Measurements from ENCODE around the gene THADA. TPM values are rescaled to one million over a fixed set of nuclear protein-coding genes. Genes with fewer than 3 reads are reported as not detected.

THADA gene
- total and polyA plus RNA-seq, 2 experiments from 2014 or later: 10.8 to 18.8 TPM

DNA sequence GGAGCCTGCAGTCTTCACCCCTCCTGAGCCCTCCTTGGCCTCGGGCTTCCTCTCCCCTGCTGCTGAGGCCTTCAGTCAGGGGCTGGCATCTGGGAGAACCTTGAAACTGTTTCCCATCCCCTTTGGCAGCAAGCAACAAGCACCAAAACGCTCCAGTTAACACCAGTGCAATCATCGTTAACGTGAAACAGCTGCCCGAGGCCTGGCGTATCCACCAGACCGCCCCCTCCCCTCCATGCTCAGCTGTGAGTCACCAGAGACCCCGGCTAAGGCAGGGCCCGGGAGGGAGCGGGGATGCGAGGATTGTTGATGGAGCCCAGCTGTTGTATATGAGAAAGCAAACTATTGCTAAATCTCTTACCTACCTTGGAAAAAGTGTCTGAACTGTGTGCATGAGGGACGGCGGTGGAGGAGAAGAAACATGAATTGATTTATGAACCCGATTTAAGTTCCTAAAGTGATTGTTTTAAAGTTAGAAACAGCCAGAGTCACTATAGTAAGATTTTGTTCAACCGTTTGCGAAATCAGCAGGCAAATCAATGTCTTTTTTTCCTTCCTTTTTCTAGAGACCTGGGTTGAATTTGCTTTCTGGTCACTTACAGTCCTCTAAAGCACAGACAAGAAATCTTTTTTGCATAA lies 374.6 kb downstream of the THADA start:
- no peaks in the 10 kb centered on the region for H3K36me3 ChIP-seq (replicated peaks; ENCODE audit: insufficient read depth, low read depth)
- TF ChIP-seq EZH2phosphoT487 (IDR thresholded peaks at IDR 0.05; ENCODE audit: low read depth, severe bottlenecking, unreplicated experiment) (no peak), EZH2 (IDR thresholded peaks at IDR 0.05; ENCODE audit: borderline replicate concordance) (no peak), CTCF (IDR thresholded peaks at IDR 0.05; ENCODE audit: poor library complexity) (no peak)
- WGBS (ENCODE audit: low lambda C conversion rate, missing lambda C conversion rate): 4% methylated on average over 16 of the region's 16 CpGs
- peaks cover 33% of the 10 kb centered on the region for H4K20me1 ChIP-seq (ENCODE audit: insufficient read depth, poor library complexity, severe bottlenecking)
- peak overlapping the region; percentile 100 for H3K27ac ChIP-seq
- no peaks in the 10 kb centered on the region for H3K27me3 ChIP-seq
- no peaks in the 10 kb centered on the region for H3K9me2 ChIP-seq (replicated peaks; ENCODE audit: insufficient read depth)
- peaks cover 44% of the 10 kb centered on the region for H3K79me2 ChIP-seq
- peak overlapping the region; percentile 6 for H3K4me3 ChIP-seq
- peaks cover 38% of the 10 kb centered on the region for H3K4me1 ChIP-seq (ENCODE audit: insufficient read depth)
- peak overlapping the region; percentile 77 for H3K4me2 ChIP-seq
- no peaks in the 10 kb centered on the region for H3K9me3 ChIP-seq (ENCODE audit: low read depth)
- H2AFZ ChIP-seq: no peak overlapping the region
- peak; percentile 88 for DNase-seq (ENCODE audit: low spot score)

DNA sequence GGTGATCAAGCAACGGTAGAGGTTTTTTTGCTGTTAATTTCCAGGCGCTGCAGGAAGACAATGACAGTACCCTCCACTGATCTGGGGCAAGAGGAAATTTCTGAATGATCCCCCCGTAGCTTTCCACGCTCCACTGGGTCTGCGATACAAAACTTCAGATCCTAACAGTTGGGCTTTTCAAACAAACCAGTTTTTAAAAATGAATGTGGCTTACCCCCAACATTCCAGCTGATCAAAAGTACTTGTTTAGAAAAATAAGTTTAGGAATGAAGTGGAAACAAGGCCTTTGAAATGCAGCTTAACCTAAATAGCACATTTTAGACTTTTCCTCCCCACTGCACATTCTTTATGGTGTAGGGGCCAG lies 375.1 kb downstream of the THADA start:
- no peaks in the 10 kb centered on the region for H3K27me3 ChIP-seq

GRCh38 chr2:43220229-43220751 lies 375.5 kb downstream of the THADA start:
- peaks cover 38% of the 10 kb centered on the region for H3K4me1 ChIP-seq (ENCODE audit: insufficient read depth)

More for the DNA sequence above, 375.1 kb downstream of the THADA start:
- WGBS (ENCODE audit: low lambda C conversion rate, missing lambda C conversion rate): 28% methylated on average over 5 of the region's 5 CpGs
- Histone ChIP-seq H3K9me2 (replicated peaks; ENCODE audit: insufficient read depth) (no peaks in the 10 kb centered on the region), H4K20me1 (ENCODE audit: insufficient read depth, poor library complexity, severe bottlenecking) (peaks cover 28% of the 10 kb centered on the region), H3K9me3 (ENCODE audit: low read depth) (no peaks in the 10 kb centered on the region), H3K79me2 (peaks cover 41% of the 10 kb centered on the region), H3K27ac (peak overlapping the region; percentile 100), H2AFZ (no peak overlapping the region), H3K4me3 (no peak overlapping the region), H3K36me3 (replicated peaks; ENCODE audit: insufficient read depth, low read depth) (no peaks in the 10 kb centered on the region), H3K4me1 (ENCODE audit: insufficient read depth) (peaks cover 38% of the 10 kb centered on the region), H3K4me2 (peak overlapping the region; percentile 77)
- no peak for DNase-seq (ENCODE audit: low spot score)
- TF ChIP-seq EZH2 (IDR thresholded peaks at IDR 0.05; ENCODE audit: borderline replicate concordance) (no peak), CTCF (IDR thresholded peaks at IDR 0.05; ENCODE audit: poor library complexity) (no peak), EZH2phosphoT487 (IDR thresholded peaks at IDR 0.05; ENCODE audit: low read depth, severe bottlenecking, unreplicated experiment) (no peak)

More at GRCh38 chr2:43220229-43220751, 375.5 kb downstream of the THADA start:
- H3K36me3 ChIP-seq (replicated peaks; ENCODE audit: insufficient read depth, low read depth): no peaks in the 10 kb centered on the region
- H3K4me3 ChIP-seq: no peak overlapping the region
- H3K9me2 ChIP-seq (replicated peaks; ENCODE audit: insufficient read depth): no peaks in the 10 kb centered on the region
- WGBS (ENCODE audit: low lambda C conversion rate, missing lambda C conversion rate): 9% methylated on average over 10 of the region's 10 CpGs
- DNase-seq (ENCODE audit: low spot score): no peak
- peak overlapping the region; percentile 77 for H3K4me2 ChIP-seq
- H3K9me3 ChIP-seq (ENCODE audit: low read depth): no peaks in the 10 kb centered on the region
- no peak overlapping the region for H2AFZ ChIP-seq
- H4K20me1 ChIP-seq (ENCODE audit: insufficient read depth, poor library complexity, severe bottlenecking): peaks cover 24% of the 10 kb centered on the region
- H3K27me3 ChIP-seq: no peaks in the 10 kb centered on the region
- H3K27ac ChIP-seq: peak overlapping the region; percentile 100
- peaks cover 37% of the 10 kb centered on the region for H3K79me2 ChIP-seq
- no peak for TF ChIP-seq EZH2phosphoT487 (IDR thresholded peaks at IDR 0.05; ENCODE audit: low read depth, severe bottlenecking, unreplicated experiment)
- no peak for TF ChIP-seq CTCF (IDR thresholded peaks at IDR 0.05; ENCODE audit: poor library complexity)
- no peak for TF ChIP-seq EZH2 (IDR thresholded peaks at IDR 0.05; ENCODE audit: borderline replicate concordance)

All from hepatocyte (in vitro differentiated cells).